Panc1 (cell line): ENCODE measurements around the gene TNRC6B. TPM values are rescaled to one million over a fixed set of nuclear protein-coding genes. Genes with fewer than 3 reads are reported as not detected.

Experiments used
- ATAC-seq: fragments of 200-7000 bp; cut with Tn5 transposase; 2 replicates; pipeline ENCODE4 v1.9.1; 2020; ENCODE audit warnings: mild to moderate bottlenecking, moderate library complexity
- BruUV-seq: library from RNA; stranded (reverse); fragments of 400-500 nt; replicated peaks from 2 replicates; lab custom pipeline; 2021; lab: Mats Ljungman, UMichigan
- CTCF ChIA-PET: fragments of 300-600 bp; sonication (Branson Sonifier 250); formaldehyde crosslinking; loops from one replicate; lab custom pipeline; 2022; ENCODE audit warnings: antibody characterized with exemption; lab: Charles Lee
- POLR2A ChIA-PET: fragments of 300-600 bp; sonication (Branson Sonifier 250); formaldehyde crosslinking; loops from one replicate; lab custom pipeline; 2022; ENCODE audit warnings: antibody characterized with exemption; lab: Charles Lee
- DNase-seq: peaks from one replicate; pipeline ENCODE4 v3.0.0-alpha.2; 2010; ENCODE audit warnings: low read depth, low spot score
- H3K27ac ChIP-seq: 2 replicates; pipeline ENCODE4 v1.5.1; 2011; ENCODE audit warnings: mild to moderate bottlenecking, low read length, inconsistent platforms
- H3K27me3 ChIP-seq: fragments of 200-500 bp; sonication (Bioruptor generic); 2 replicates; pipeline ENCODE4 v1.6.0; 2014; ENCODE audit warnings: low read length, inconsistent platforms; ENCODE audit not compliant: control insufficient read depth, insufficient read depth
- H3K36me3 ChIP-seq: fragments of 200-500 bp; sonication (Bioruptor generic); 2 replicates; pipeline ENCODE4 v1.5.1; 2014; ENCODE audit warnings: inconsistent platforms, mild to moderate bottlenecking, low read length, moderate library complexity; ENCODE audit not compliant: control insufficient read depth, insufficient read depth
- H3K4me1 ChIP-seq: 2 replicates; pipeline ENCODE4 v1.5.1; 2011; ENCODE audit warnings: inconsistent platforms, mild to moderate bottlenecking, low read length, moderate library complexity; ENCODE audit not compliant: control insufficient read depth, insufficient read depth
- H3K4me3 ChIP-seq, 2 experiments: 2 replicates each; pipeline ENCODE4 v1.5.1; 2011 to 2012; ENCODE audit warnings: low read depth in 2 of 2, low read length in 2 of 2, mild to moderate bottlenecking in 2 of 2, inconsistent platforms in 1 of 2, moderate library complexity in 1 of 2
- H3K9me3 ChIP-seq: fragments of 200-500 bp; sonication (Bioruptor generic); 2 replicates; pipeline ENCODE4 v1.5.1; 2014; ENCODE audit warnings: low read depth, mild to moderate bottlenecking, inconsistent platforms, low read length, moderate library complexity; ENCODE audit not compliant: control insufficient read depth, insufficient read depth
- POLR2AphosphoS5 ChIP-seq: IDR thresholded peaks from 2 replicates; pipeline ENCODE4 v1.6.1; 2012; ENCODE audit warnings: mild to moderate bottlenecking, low read depth, low read length, moderate library complexity
- SIN3A ChIP-seq: IDR thresholded peaks from 2 replicates; pipeline ENCODE4 v1.6.1; 2012; ENCODE audit warnings: low read depth, mild to moderate bottlenecking, low read length, moderate library complexity, borderline replicate concordance; ENCODE audit not compliant: insufficient read depth
- TCF7L2 ChIP-seq: IDR thresholded peaks from 2 replicates; pipeline ENCODE4 v1.6.1; 2011; ENCODE audit warnings: mild to moderate bottlenecking, low read depth, low read length, inconsistent platforms
- in situ Hi-C: cut with HindIII; loops from 2 replicates; pipeline ENCODE4 v1.10.0; 2016; ENCODE audit warnings: low sequenced_read_pairs, low pct_unique_long_range_greater_than_20kb
- intact Hi-C: fragments of 100-400 bp; cut with micrococcal nuclease; formaldehyde crosslinking; loops from one replicate; pipeline ENCODE4 v1.10.0; 2022; ENCODE audit not compliant: unreplicated experiment
- total RNA-seq: library from RNA; stranded (reverse); gene quantifications from one replicate; pipeline ENCODE4 v1.2.1, GENCODE V29; 2021; ENCODE audit not compliant: unreplicated experiment
- TF ChIP-seq, protein P1 (sequence below): fragments of 450-650 bp; IDR thresholded peaks from 2 replicates; pipeline ENCODE4 v1.5.1; 2017; ENCODE audit warnings: mild to moderate bottlenecking
- TF ChIP-seq, protein P2 (sequence below), 2 experiments: IDR thresholded peaks; 2 replicates each; pipeline ENCODE4 v1.6.1; 2011 to 2012; ENCODE audit warnings: low read depth in 2 of 2, control low read depth in 1 of 2, low read length in 1 of 2, mild to moderate bottlenecking in 1 of 2, moderate library complexity in 1 of 2; ENCODE audit not compliant: insufficient read depth in 1 of 2

Gene TNRC6B
- total RNA-seq, 1 experiment from 2014 or later = 30.7 TPM

DNA sequence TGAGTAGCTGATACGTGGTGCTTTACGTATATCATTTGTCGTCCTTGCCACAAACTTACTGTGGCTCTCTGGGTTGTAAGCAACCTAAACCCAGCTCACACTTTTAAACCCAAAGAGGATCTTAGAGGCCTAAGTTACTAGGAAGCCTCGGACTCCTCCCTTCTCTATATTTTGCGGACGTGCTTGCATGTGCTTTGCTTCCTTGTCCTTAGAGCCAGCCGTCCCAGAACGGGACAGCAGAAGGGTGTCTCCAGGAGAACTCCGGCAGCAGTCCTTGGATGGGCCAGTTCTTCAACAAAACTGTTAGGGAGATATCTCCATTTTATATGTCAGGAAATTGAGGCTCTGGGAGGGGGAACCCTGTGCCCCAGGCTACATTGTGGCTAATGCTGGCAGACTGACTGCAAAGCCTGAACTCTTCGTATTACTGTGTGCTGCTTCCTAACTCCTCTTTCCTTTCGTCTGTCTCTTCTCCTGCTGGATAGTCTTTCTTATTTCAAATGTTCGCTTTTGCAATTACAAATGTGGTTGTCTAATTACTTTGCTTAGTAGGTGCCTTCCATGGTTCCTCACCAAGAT, 33.8 kb downstream of the TNRC6B start:
- TF ChIP-seq, protein P1, sequence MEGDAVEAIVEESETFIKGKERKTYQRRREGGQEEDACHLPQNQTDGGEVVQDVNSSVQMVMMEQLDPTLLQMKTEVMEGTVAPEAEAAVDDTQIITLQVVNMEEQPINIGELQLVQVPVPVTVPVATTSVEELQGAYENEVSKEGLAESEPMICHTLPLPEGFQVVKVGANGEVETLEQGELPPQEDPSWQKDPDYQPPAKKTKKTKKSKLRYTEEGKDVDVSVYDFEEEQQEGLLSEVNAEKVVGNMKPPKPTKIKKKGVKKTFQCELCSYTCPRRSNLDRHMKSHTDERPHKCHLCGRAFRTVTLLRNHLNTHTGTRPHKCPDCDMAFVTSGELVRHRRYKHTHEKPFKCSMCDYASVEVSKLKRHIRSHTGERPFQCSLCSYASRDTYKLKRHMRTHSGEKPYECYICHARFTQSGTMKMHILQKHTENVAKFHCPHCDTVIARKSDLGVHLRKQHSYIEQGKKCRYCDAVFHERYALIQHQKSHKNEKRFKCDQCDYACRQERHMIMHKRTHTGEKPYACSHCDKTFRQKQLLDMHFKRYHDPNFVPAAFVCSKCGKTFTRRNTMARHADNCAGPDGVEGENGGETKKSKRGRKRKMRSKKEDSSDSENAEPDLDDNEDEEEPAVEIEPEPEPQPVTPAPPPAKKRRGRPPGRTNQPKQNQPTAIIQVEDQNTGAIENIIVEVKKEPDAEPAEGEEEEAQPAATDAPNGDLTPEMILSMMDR = no peak
- no peak for TF ChIP-seq POLR2AphosphoS5
- intact Hi-C loops = no loop called here
- ChIA-PET CTCF (no interaction called here), POLR2A (no interaction called here)
- no TSS peak for BruUV-seq
- Histone ChIP-seq H3K36me3 (no peaks in the 10 kb centered on the region), H3K9me3 (no peaks in the 10 kb centered on the region), H3K4me3 (no peak overlapping the region), H3K4me1 (no peaks in the 10 kb centered on the region), H3K27ac (no peak overlapping the region), H3K27me3 (no peaks in the 10 kb centered on the region)
- in situ Hi-C loops = no loop called here
- DNase-seq = no peak
- no peak for ATAC-seq

DNA sequence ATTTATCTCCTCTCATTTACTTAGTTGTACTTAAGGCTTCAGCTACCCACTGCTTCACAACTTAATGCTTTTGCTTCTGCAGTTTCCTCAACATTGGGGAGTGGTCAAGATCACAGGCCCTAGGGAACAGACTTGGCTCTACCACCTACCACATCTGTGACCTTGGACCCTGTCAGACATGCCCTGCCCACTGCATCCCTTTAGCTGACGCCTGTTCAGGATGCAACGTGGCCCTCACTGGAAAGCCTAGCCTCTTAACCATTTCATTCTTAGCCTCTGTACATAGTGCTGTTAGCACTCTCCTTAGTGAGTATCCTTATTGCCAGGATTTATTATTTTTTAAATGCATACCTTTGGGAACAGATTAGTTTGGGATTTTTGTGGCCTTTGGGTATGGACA, 34.4 kb downstream of the TNRC6B start:
- no peak overlapping the region for H3K4me3 ChIP-seq
- intact Hi-C loops = no loop called here
- no TSS peak for BruUV-seq

More for the DNA sequence above, 34.4 kb downstream of the TNRC6B start:
- no peaks in the 10 kb centered on the region for H3K36me3 ChIP-seq
- no peaks in the 10 kb centered on the region for H3K27me3 ChIP-seq
- no peaks in the 10 kb centered on the region for H3K4me1 ChIP-seq
- no peaks in the 10 kb centered on the region for H3K9me3 ChIP-seq
- in situ Hi-C loops = no loop called here
- no peak overlapping the region for H3K27ac ChIP-seq
- ATAC-seq (no peak), DNase-seq (no peak)
- no peak for TF ChIP-seq TCF7L2
- TF ChIP-seq, protein P1 = no peak
- TF ChIP-seq, protein P2, sequence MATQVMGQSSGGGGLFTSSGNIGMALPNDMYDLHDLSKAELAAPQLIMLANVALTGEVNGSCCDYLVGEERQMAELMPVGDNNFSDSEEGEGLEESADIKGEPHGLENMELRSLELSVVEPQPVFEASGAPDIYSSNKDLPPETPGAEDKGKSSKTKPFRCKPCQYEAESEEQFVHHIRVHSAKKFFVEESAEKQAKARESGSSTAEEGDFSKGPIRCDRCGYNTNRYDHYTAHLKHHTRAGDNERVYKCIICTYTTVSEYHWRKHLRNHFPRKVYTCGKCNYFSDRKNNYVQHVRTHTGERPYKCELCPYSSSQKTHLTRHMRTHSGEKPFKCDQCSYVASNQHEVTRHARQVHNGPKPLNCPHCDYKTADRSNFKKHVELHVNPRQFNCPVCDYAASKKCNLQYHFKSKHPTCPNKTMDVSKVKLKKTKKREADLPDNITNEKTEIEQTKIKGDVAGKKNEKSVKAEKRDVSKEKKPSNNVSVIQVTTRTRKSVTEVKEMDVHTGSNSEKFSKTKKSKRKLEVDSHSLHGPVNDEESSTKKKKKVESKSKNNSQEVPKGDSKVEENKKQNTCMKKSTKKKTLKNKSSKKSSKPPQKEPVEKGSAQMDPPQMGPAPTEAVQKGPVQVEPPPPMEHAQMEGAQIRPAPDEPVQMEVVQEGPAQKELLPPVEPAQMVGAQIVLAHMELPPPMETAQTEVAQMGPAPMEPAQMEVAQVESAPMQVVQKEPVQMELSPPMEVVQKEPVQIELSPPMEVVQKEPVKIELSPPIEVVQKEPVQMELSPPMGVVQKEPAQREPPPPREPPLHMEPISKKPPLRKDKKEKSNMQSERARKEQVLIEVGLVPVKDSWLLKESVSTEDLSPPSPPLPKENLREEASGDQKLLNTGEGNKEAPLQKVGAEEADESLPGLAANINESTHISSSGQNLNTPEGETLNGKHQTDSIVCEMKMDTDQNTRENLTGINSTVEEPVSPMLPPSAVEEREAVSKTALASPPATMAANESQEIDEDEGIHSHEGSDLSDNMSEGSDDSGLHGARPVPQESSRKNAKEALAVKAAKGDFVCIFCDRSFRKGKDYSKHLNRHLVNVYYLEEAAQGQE (IDR thresholded peaks at IDR 0.05; ENCODE audit: insufficient read depth in 1 of 2, low read depth in 2 of 2, low read length in 1 of 2) = no peak
- no peak for TF ChIP-seq POLR2AphosphoS5
- no peak for TF ChIP-seq SIN3A
- POLR2A ChIA-PET = no interaction called here
- CTCF ChIA-PET = no interaction called here
